WERI-Rb-1 (cell line): ENCODE measurements around the gene SPON1.

Experiments
- DNase-seq: peaks from one replicate; pipeline ENCODE4 v3.0.0-alpha.2; 2020
- H3K27ac ChIP-seq: fragments of 250-450 bp; sonication (Bioruptor Pico); 2 replicates; pipeline ENCODE4 v1.5.1; 2020; ENCODE audit warnings: mild to moderate bottlenecking, moderate library complexity
- H3K27me3 ChIP-seq: fragments of 250-450 bp; sonication (Bioruptor Pico); 2 replicates; pipeline ENCODE4 v1.5.1; 2021; ENCODE audit warnings: mild to moderate bottlenecking, low read depth, moderate library complexity; ENCODE audit not compliant: insufficient read depth, severe bottlenecking
- H3K36me3 ChIP-seq: fragments of 250-450 bp; sonication (Bioruptor Pico); 2 replicates; pipeline ENCODE4 v1.5.1; 2020; ENCODE audit warnings: mild to moderate bottlenecking, moderate library complexity
- H3K4me3 ChIP-seq: 2 replicates; pipeline ENCODE4 v1.5.1; 2011; ENCODE audit warnings: low read depth, mild to moderate bottlenecking, control low read depth, low read length
- H3K9me3 ChIP-seq: fragments of 250-450 bp; sonication (Bioruptor Pico); 2 replicates; pipeline ENCODE4 v1.5.1; 2021; ENCODE audit warnings: mild to moderate bottlenecking, moderate library complexity; ENCODE audit not compliant: severe bottlenecking
- CTCF ChIP-seq: IDR thresholded peaks from 2 replicates; pipeline ENCODE4 v1.5.1; 2011; ENCODE audit warnings: low read depth, mild to moderate bottlenecking, control low read depth, inconsistent platforms, low read length

SPON1 gene

GRCh38 chr11:14290422-14290821 lies 327.9 kb downstream of the SPON1 start:
- Histone ChIP-seq H3K36me3 (no peaks in the 10 kb centered on the region), H3K27ac (no peak overlapping the region), H3K27me3 (no peaks in the 10 kb centered on the region), H3K4me3 (no peak overlapping the region), H3K9me3 (no peaks in the 10 kb centered on the region)
- no peak for TF ChIP-seq CTCF
- DNase-seq: no peak

- TF ChIP-seq CTCF: no peak
- no peak overlapping the region for H3K27ac ChIP-seq
Observed at GRCh38 chr11:14299921-14300320, 337.4 kb downstream of the SPON1 start.

GRCh38 chr11:14300661-14301304 lies 338.3 kb downstream of the SPON1 start:
- TF ChIP-seq CTCF: peak; percentile 71
- H3K4me3 ChIP-seq: no peak overlapping the region
- H3K36me3 ChIP-seq: no peaks in the 10 kb centered on the region
- DNase-seq: peak; percentile 29
- no peaks in the 10 kb centered on the region for H3K9me3 ChIP-seq
- no peaks in the 10 kb centered on the region for H3K27me3 ChIP-seq
- no peak overlapping the region for H3K27ac ChIP-seq

More at GRCh38 chr11:14299921-14300320, 337.4 kb downstream of the SPON1 start:
- no peak for DNase-seq
- Histone ChIP-seq H3K4me3 (no peak overlapping the region), H3K36me3 (no peaks in the 10 kb centered on the region), H3K27me3 (no peaks in the 10 kb centered on the region), H3K9me3 (no peaks in the 10 kb centered on the region)

GRCh38 chr11:14304601-14305000 lies 342.1 kb downstream of the SPON1 start:
- no peaks in the 10 kb centered on the region for H3K36me3 ChIP-seq
- H3K27ac ChIP-seq: no peak overlapping the region
- no peak overlapping the region for H3K4me3 ChIP-seq
- TF ChIP-seq CTCF: no peak
- no peaks in the 10 kb centered on the region for H3K27me3 ChIP-seq
- no peaks in the 10 kb centered on the region for H3K9me3 ChIP-seq
- no peak for DNase-seq

- Histone ChIP-seq H3K9me3 (no peaks in the 10 kb centered on the region), H3K27me3 (no peaks in the 10 kb centered on the region), H3K27ac (no peak overlapping the region), H3K36me3 (no peaks in the 10 kb centered on the region), H3K4me3 (no peak overlapping the region)
- TF ChIP-seq CTCF: no peak
- DNase-seq: no peak
Observed at GRCh38 chr11:14305649-14306048, 343.1 kb downstream of the SPON1 start.

GRCh38 chr11:14306481-14306880 lies 344.0 kb downstream of the SPON1 start:
- Histone ChIP-seq H3K36me3 (no peaks in the 10 kb centered on the region), H3K27ac (no peak overlapping the region), H3K9me3 (no peaks in the 10 kb centered on the region), H3K27me3 (no peaks in the 10 kb centered on the region), H3K4me3 (no peak overlapping the region)
- DNase-seq: no peak
- peak; percentile 16; the same call in 1 of the 2 replicates for TF ChIP-seq CTCF
